HG02943 (cell line): ENCODE data around the gene SMG9.
"Not testable (repeated sequence)": the region's sequence is repeated elsewhere in the genome, so short reads cannot be mapped to it uniquely, and the experiment has no call there.

Experiments
- ATAC-seq: cut with Tn5 transposase; IDR thresholded peaks from one replicate; pipeline ENCODE4 v1.9.1; 2021; ENCODE audit warnings: mild to moderate bottlenecking, low read depth, moderate library complexity; ENCODE audit not compliant: unreplicated experiment

The SMG9 gene

GRCh38 chr19:43695985-43696704 lies 58.6 kb downstream of the SMG9 start:
- ATAC-seq, result no peak

- no peak for ATAC-seq
These were observed 60.2 kb downstream of the SMG9 start for GRCh38 chr19:43694553-43694952.

GRCh38 chr19:43692877-43693276 lies 61.9 kb downstream of the SMG9 start:
- no peak for ATAC-seq

- no peak for ATAC-seq
These were observed 62.4 kb downstream of the SMG9 start for GRCh38 chr19:43692385-43692784.

GRCh38 chr19:43691755-43692154 lies 63.0 kb downstream of the SMG9 start:
- ATAC-seq, result no peak

- ATAC-seq, result no peak
These were observed 63.9 kb downstream of the SMG9 start for GRCh38 chr19:43690890-43691289.

GRCh38 chr19:43690444-43690843 lies 64.3 kb downstream of the SMG9 start:
- ATAC-seq, result no peak

- no peak for ATAC-seq
These were observed 66.6 kb downstream of the SMG9 start for GRCh38 chr19:43688059-43688701.

- ATAC-seq, result no peak
These were observed 67.1 kb downstream of the SMG9 start for GRCh38 chr19:43687660-43687997.

- no peak for ATAC-seq
These were observed 70.4 kb downstream of the SMG9 start for GRCh38 chr19:43684326-43684725.

GRCh38 chr19:43683905-43684304 lies 70.9 kb downstream of the SMG9 start:
- no peak for ATAC-seq

GRCh38 chr19:43682824-43683661 lies 71.7 kb downstream of the SMG9 start:
- no peak for ATAC-seq

GRCh38 chr19:43682269-43682668 lies 72.5 kb downstream of the SMG9 start:
- ATAC-seq, result not testable (repeated sequence)

- ATAC-seq, result no peak
These were observed 72.9 kb downstream of the SMG9 start for GRCh38 chr19:43681821-43682220.

- ATAC-seq, result no peak
These were observed 76.1 kb downstream of the SMG9 start for GRCh38 chr19:43678512-43679261.
